Measurements from ENCODE around the gene MBNL1. TPM values are rescaled to one million over a fixed set of nuclear protein-coding genes. Genes with fewer than 3 reads are reported as not detected.

The MBNL1 gene
- total and polyA plus RNA-seq, 2 of the 4 experiments (the other 2 are of a cell fraction) = 127 to 664 TPM

DNA sequence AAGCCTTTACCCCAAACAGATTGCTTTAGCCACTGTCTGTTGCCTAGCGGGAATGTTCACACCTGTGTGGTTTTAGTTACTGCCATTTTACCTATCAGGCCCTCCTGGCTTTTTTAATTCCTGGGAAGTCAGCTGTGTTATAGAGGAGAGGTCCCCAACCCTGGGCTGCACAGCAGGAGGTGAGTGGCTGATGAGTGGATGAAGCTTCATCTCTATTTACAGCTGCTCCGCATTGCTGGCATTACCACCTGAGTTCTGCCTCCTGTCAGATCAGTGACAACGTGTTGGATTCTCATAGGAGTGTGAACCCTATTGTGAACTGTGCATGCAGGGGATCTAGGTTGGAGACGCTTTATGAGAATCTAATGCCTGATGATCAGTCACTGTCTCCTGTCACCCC is 127.0 kb downstream of the MBNL1 start:
- Histone ChIP-seq H2BK5ac (ENCODE audit: low read depth, low read length, poor library complexity, severe bottlenecking) (peak overlapping the region; percentile 26), H2AFZ (replicated peaks; ENCODE audit: low read length, poor library complexity) (no peak overlapping the region), H4K20me1 (ENCODE audit: insufficient read depth, low read length) (peaks cover 66% of the 10 kb centered on the region), H3K18ac (ENCODE audit: low read depth, low read length) (no peak overlapping the region), H3K79me1 (ENCODE audit: low read depth in 1 of 2, low read length in 2 of 2) (peaks cover 12 to 62% of the 10 kb centered on the region in 2 experiments; a peak in 3 of 4 replicates), H4K8ac (ENCODE audit: low read depth in 2 of 2, low read length in 2 of 2) (no peak overlapping the region), H2BK20ac (ENCODE audit: low read depth, low read length) (no peak overlapping the region), H3K9ac (ENCODE audit: low read depth, low read length) (no peak overlapping the region), H3K36me3 (ENCODE audit: control insufficient read depth, insufficient read depth, low read length) (peaks cover 5% of the 10 kb centered on the region), H3K4me1 (ENCODE audit: control insufficient read depth, insufficient read depth, low read length) (peaks cover 15% of the 10 kb centered on the region), H3K14ac (replicated peaks; ENCODE audit: low read depth, low read length) (no peak overlapping the region), H3K23ac (ENCODE audit: low read depth, low read length) (no peak overlapping the region), H3K4me2 (ENCODE audit: low read depth, low read length) (no peak overlapping the region), H3K4ac (ENCODE audit: low read depth, low read length) (no peak overlapping the region), H3K4me3 (ENCODE audit: insufficient read depth, low read depth, low read length) (no peak overlapping the region), H4K91ac (ENCODE audit: insufficient read depth, low read depth, low read length) (no peak overlapping the region), H3K27ac (ENCODE audit: insufficient read depth, low read length) (no peak overlapping the region), H3K56ac (ENCODE audit: extremely low read depth, insufficient read depth, low read length) (no peak overlapping the region), H2BK15ac (ENCODE audit: low read depth, low read length) (no peak overlapping the region), H2AK9ac (replicated peaks; ENCODE audit: low read depth, low read length, poor library complexity) (no peak overlapping the region), H3K27me3 (ENCODE audit: control insufficient read depth, insufficient read depth, low read length) (no peaks in the 10 kb centered on the region), H4K5ac (ENCODE audit: low read depth, low read length) (no peak overlapping the region), H3K9me3 (ENCODE audit: control insufficient read depth, insufficient read depth, low read length) (no peaks in the 10 kb centered on the region), H2BK120ac (ENCODE audit: low read depth, low read length) (no peak overlapping the region), H2AK5ac (ENCODE audit: low read depth, low read length) (no peak overlapping the region), H3K9me1 (ENCODE audit: insufficient read depth, low read length) (peaks cover 20% of the 10 kb centered on the region)
- DNase-seq (no peak), ATAC-seq (ENCODE audit: low read depth) (no peak)
- no CpG with 5 or more reads among the region's 4 CpGs for WGBS, 2 experiments (ENCODE audit: extremely low coverage in 2 of 2, insufficient read length in 1 of 2)
- no TSS peak for BruUV-seq (replicated peaks)
- ChIA-PET POLR2A (ENCODE audit: unreplicated experiment) (no interaction called here), CTCF (no interaction called here)
- dilution Hi-C loops (cut with HindIII; ENCODE audit: low sequenced_read_pairs, unreplicated experiment) (no loop called here), in situ Hi-C loops (cut with MboI; ENCODE audit: low sequenced_read_pairs) (no loop called here), intact Hi-C loops (cut with micrococcal nuclease) (no loop called here)
- TF ChIP-seq FOS (IDR thresholded peaks at IDR 0.05; ENCODE audit: low read depth, low read length) = no peak
- no peak for TF ChIP-seq CHD1 (IDR thresholded peaks at IDR 0.05; ENCODE audit: low read depth, low read length)
- TF ChIP-seq SMC3 (IDR thresholded peaks at IDR 0.05; ENCODE audit: low read depth, low read length) = no peak
- TF ChIP-seq MXI1 (IDR thresholded peaks at IDR 0.05; ENCODE audit: borderline replicate concordance, low read depth, low read length) = no peak
- no peak for TF ChIP-seq RAD21 (IDR thresholded peaks at IDR 0.05; ENCODE audit: low read length)
- no peak for TF ChIP-seq CEBPB (IDR thresholded peaks at IDR 0.05; ENCODE audit: low read depth, low read length)
